SK-N-SH (cell line): ENCODE data around the gene CD22. TPM values are rescaled to one million over a fixed set of nuclear protein-coding genes. Genes with fewer than 3 reads are reported as not detected.

Source experiments
- CTCF ChIA-PET: fragments of 300-600, 350-600 bp; formaldehyde crosslinking; extraction: SDS; loops from one replicate; lab custom pipeline; 2021; lab: Yijun Ruan, JAX
- POLR2A ChIA-PET: fragments of 350-600 bp; sonication (Branson Sonifier 250); formaldehyde crosslinking; extraction: SDS; loops from one replicate; lab custom pipeline; 2020; ENCODE audit warnings: antibody characterized with exemption, inconsistent platforms; lab: Yijun Ruan, JAX
- DNase-seq: peaks from one replicate; pipeline ENCODE4 v3.0.0; 2012
- H2AFZ ChIP-seq: fragments of 200-600 bp; sonication (generic); 2 replicates; pipeline ENCODE4 v1.8.1; 2016; ENCODE audit warnings: antibody characterized with exemption, mild to moderate bottlenecking, low read depth
- H3F3A ChIP-seq: fragments of 200-600 bp; sonication (generic); replicated peaks from 2 replicates; pipeline ENCODE3; 2016; ENCODE audit warnings: antibody characterized with exemption, mild to moderate bottlenecking; ENCODE audit not compliant: insufficient read depth
- H3K27ac ChIP-seq, 2 experiments: fragments of 200-500 bp in 1 of 2; fragments of 200-600 bp in 1 of 2; sonication (Bioruptor generic) in 1 of 2; sonication (generic), shearing (Covaris generic) in 1 of 2; 2 replicates each; pipeline versions ENCODE4 v1.5.1 to v1.6.1; 2014 to 2016; ENCODE audit warnings: low read depth in 2 of 2, inconsistent platforms in 1 of 2, low read length in 1 of 2, mild to moderate bottlenecking in 1 of 2, mixed read lengths in 1 of 2
- H3K27me3 ChIP-seq: fragments of 200-600 bp; sonication (generic), shearing (Covaris generic); 2 replicates; pipeline ENCODE4 v1.6.1; 2016; ENCODE audit warnings: mixed run types; ENCODE audit not compliant: insufficient read depth
- H3K36me3 ChIP-seq, 2 experiments: fragments of 200-500 bp in 1 of 2; fragments of 200-600 bp in 1 of 2; sonication (Bioruptor generic) in 1 of 2; sonication (generic) in 1 of 2; replicated peaks in 1 of 2; 2 replicates each; pipeline versions ENCODE3 to v1.5.1; 2014 to 2016; ENCODE audit warnings: low read length in 1 of 2, mild to moderate bottlenecking in 1 of 2; ENCODE audit not compliant: insufficient read depth in 2 of 2, control insufficient read depth in 1 of 2
- H3K4me1 ChIP-seq, 2 experiments: fragments of 200-500 bp in 1 of 2; fragments of 200-600 bp in 1 of 2; sonication (Bioruptor generic) in 1 of 2; sonication (generic), shearing (Covaris generic) in 1 of 2; 2 replicates each; pipeline versions ENCODE4 v1.5.1 to v1.6.1; 2014 to 2016; ENCODE audit warnings: low read depth in 1 of 2, low read length in 1 of 2, mixed run types in 1 of 2; ENCODE audit not compliant: insufficient read depth in 2 of 2, control insufficient read depth in 1 of 2
- H3K4me2 ChIP-seq: fragments of 200-600 bp; sonication (generic), shearing (Covaris generic); 2 replicates; pipeline ENCODE4 v1.6.1; 2017; ENCODE audit warnings: mixed run types
- H3K4me3 ChIP-seq, 2 experiments: fragments of 200-500 bp in 1 of 2; fragments of 200-600 bp in 1 of 2; sonication (Bioruptor generic) in 1 of 2; sonication (generic), shearing (Covaris generic) in 1 of 2; 2 replicates each; pipeline versions ENCODE4 v1.5.1 to v1.8.1; 2014 to 2016; ENCODE audit warnings: low read depth in 2 of 2, inconsistent platforms in 1 of 2, low read length in 1 of 2, mild to moderate bottlenecking in 1 of 2, mixed read lengths in 1 of 2, moderate library complexity in 1 of 2
- H3K79me2 ChIP-seq: fragments of 200-600 bp; sonication (generic); 2 replicates; pipeline ENCODE4 v1.8.1; 2017; ENCODE audit warnings: mild to moderate bottlenecking; ENCODE audit not compliant: insufficient read depth
- H3K9ac ChIP-seq: fragments of 200-600 bp; sonication (generic); 2 replicates; pipeline ENCODE4 v1.6.1; 2017; ENCODE audit warnings: mixed run types
- H3K9me2 ChIP-seq: fragments of 200-600 bp; sonication (generic); 2 replicates; pipeline ENCODE4 v1.6.1; 2017; ENCODE audit warnings: mixed run types
- H3K9me3 ChIP-seq: fragments of 200-600 bp; sonication (generic); 2 replicates; pipeline ENCODE4 v1.6.1; 2017; ENCODE audit warnings: mixed run types, mild to moderate bottlenecking, moderate library complexity
- H4K20me1 ChIP-seq: fragments of 200-600 bp; sonication (generic); 2 replicates; pipeline ENCODE4 v1.6.1; 2017; ENCODE audit warnings: mild to moderate bottlenecking, mixed run types; ENCODE audit not compliant: insufficient read depth
- CHD2 ChIP-seq: fragments of 150-350 bp; IDR thresholded peaks from 2 replicates; pipeline ENCODE4 v1.6.1; 2018; ENCODE audit warnings: low read length; ENCODE audit not compliant: partially characterized antibody
- CTCF ChIP-seq: fragments of 200-600 bp; sonication (generic); IDR thresholded peaks from 2 replicates; pipeline ENCODE4 v1.6.1; 2017; ENCODE audit warnings: antibody characterized with exemption, mild to moderate bottlenecking, moderate library complexity
- ELF1 ChIP-seq: IDR thresholded peaks from 2 replicates; pipeline ENCODE4 v1.4.0; 2012
- FOSL2 ChIP-seq: IDR thresholded peaks from 2 replicates; pipeline ENCODE4 v1.4.0; 2012; ENCODE audit warnings: low read depth, mild to moderate bottlenecking, moderate library complexity, borderline replicate concordance
- FOXJ3 ChIP-seq: sonication (generic); formaldehyde crosslinking; IDR thresholded peaks from 2 replicates; pipeline ENCODE4 v1.5.1; 2020; ENCODE audit warnings: mild to moderate bottlenecking, missing genetic modification reagents
- FOXM1 ChIP-seq: IDR thresholded peaks from 2 replicates; pipeline ENCODE4 v1.4.0; 2012; ENCODE audit warnings: low read depth, mild to moderate bottlenecking
- GABPA ChIP-seq: IDR thresholded peaks from 2 replicates; pipeline ENCODE4 v1.4.0; 2012; ENCODE audit warnings: low read depth, mild to moderate bottlenecking
- GATA2 ChIP-seq: sonication (generic); formaldehyde crosslinking; IDR thresholded peaks from 2 replicates; pipeline ENCODE4 v1.5.0; 2020; ENCODE audit warnings: mild to moderate bottlenecking, missing genetic modification reagents
- IRF3 ChIP-seq: fragments of 150-350 bp; IDR thresholded peaks from 2 replicates; pipeline ENCODE4 v1.6.1; 2016; ENCODE audit warnings: mild to moderate bottlenecking, low read depth, low read length
- MXI1 ChIP-seq: IDR thresholded peaks from 2 replicates; pipeline ENCODE4 v1.6.1; 2012; ENCODE audit warnings: mild to moderate bottlenecking, low read depth, low read length, improper control_type of control experiment
- NFIC ChIP-seq: IDR thresholded peaks from 2 replicates; pipeline ENCODE4 v1.4.0; 2012; ENCODE audit warnings: borderline replicate concordance
- NRF1 ChIP-seq: IDR thresholded peaks from 2 replicates; pipeline ENCODE4 v1.6.1; 2012; ENCODE audit warnings: low read depth, mild to moderate bottlenecking, low read length
- REST ChIP-seq: IDR thresholded peaks from 2 replicates; pipeline ENCODE4 v1.6.1; 2012; ENCODE audit warnings: mild to moderate bottlenecking, low read depth, low read length, moderate library complexity
- RXRA ChIP-seq: IDR thresholded peaks from 2 replicates; pipeline ENCODE4 v1.4.0; 2012; ENCODE audit warnings: low read depth, mild to moderate bottlenecking, borderline replicate concordance
- SIN3A ChIP-seq: IDR thresholded peaks from 2 replicates; pipeline ENCODE4 v1.6.1; 2012; ENCODE audit warnings: low read depth, mild to moderate bottlenecking, low read length, moderate library complexity, borderline replicate concordance
- SMC3 ChIP-seq: IDR thresholded peaks from 2 replicates; pipeline ENCODE4 v1.6.1; 2012; ENCODE audit warnings: low read depth, low read length, improper control_type of control experiment
- ZBTB33 ChIP-seq: IDR thresholded peaks from 2 replicates; pipeline ENCODE4 v1.4.0; 2012; ENCODE audit warnings: low read depth, borderline replicate concordance
- WGBS: methylation state at CpG from one replicate; pipeline ENCODE4 v1.1.6; 2017; ENCODE audit warnings: low lambda C conversion rate; 5-methylcytosine and 5-hydroxymethylcytosine counted together
- polyA plus RNA-seq, 3 experiments: library from polyadenylated mRNA; depleted of rRNA; stranded (reverse); fragments of >200 nt; gene quantifications; 2 replicates each; pipeline ENCODE4 v1.2.3, GENCODE V29; 2012

CD22 gene
- polyA plus RNA-seq, 1 of the 3 experiments (the other 2 are of a cell fraction): 0.18 TPM

- no peak overlapping the region for H3K9ac ChIP-seq
- ChIA-PET POLR2A (no interaction called here), CTCF (interaction anchor here (0.8 to 1.8 kb wide), 4 partner anchors 7 to 150 kb away, joined by 3 to 12 read pairs (median 5); no protein-coding TSS in a partner anchor)
- no peak overlapping the region for H2AFZ ChIP-seq
- no peaks in the 10 kb centered on the region for H3K9me3 ChIP-seq
- H4K20me1 ChIP-seq: no peaks in the 10 kb centered on the region
- no peak overlapping the region for H3K27ac ChIP-seq
- no peaks in the 10 kb centered on the region for H3K4me1 ChIP-seq
- no peaks in the 10 kb centered on the region for H3F3A ChIP-seq
- no peak overlapping the region for H3K4me3 ChIP-seq
- H3K27me3 ChIP-seq: peaks cover 98% of the 10 kb centered on the region
- no peaks in the 10 kb centered on the region for H3K79me2 ChIP-seq
- TF ChIP-seq NFIC: no peak
- no peak for TF ChIP-seq ELF1
- no peak for TF ChIP-seq ZBTB33
- no peak for TF ChIP-seq RXRA
- TF ChIP-seq NRF1: no peak
- no peak for TF ChIP-seq GATA2 (CRISPR knock-in tag)
- no peak for TF ChIP-seq GABPA
- TF ChIP-seq IRF3: no peak
- TF ChIP-seq CTCF: no peak
- no peak for TF ChIP-seq FOSL2
- no peak for TF ChIP-seq SMC3
- TF ChIP-seq SIN3A: no peak
- no peak for TF ChIP-seq FOXM1
- TF ChIP-seq REST: no peak
- TF ChIP-seq CHD2: no peak
- TF ChIP-seq MXI1: no peak
- TF ChIP-seq FOXJ3 (CRISPR knock-in tag): no peak
- H3K9me2 ChIP-seq: no peaks in the 10 kb centered on the region
- 6% methylated on average over 11 of the region's 11 CpGs for WGBS
- H3K36me3 ChIP-seq: no peaks in the 10 kb centered on the region
- no peak for DNase-seq
- H3K4me2 ChIP-seq: no peak overlapping the region
Measured at GRCh38 chr19:35345671-35346111, 16.7 kb downstream of the CD22 start.
